ENCODE measurements around the gene JAK3. TPM values are rescaled to one million over a fixed set of nuclear protein-coding genes. Genes with fewer than 3 reads are reported as not detected.
"Not testable (repeated sequence)": the region's sequence is repeated elsewhere in the genome, so short reads cannot be mapped to it uniquely, and the experiment has no call there.

The JAK3 gene
- total and polyA plus RNA-seq, 4 experiments from 2014 or later = 74.6 to 135 (median 114) TPM

GRCh38 chr19:17784201-17785008 is 63.4 kb downstream of the JAK3 start:
- H3K4me1 ChIP-seq (ENCODE audit: insufficient read depth, low read length) = peaks cover 6% of the 10 kb centered on the region
- ChIA-PET CTCF (ENCODE audit: partially characterized antibody) (interaction anchor here (0.9 to 4.6 kb wide), 18 partner anchors 8 to 149 kb away, joined by 3 to 28 read pairs (median 4); partner anchors contain the start of genes B3GNT3, CCDC124, FCHO1 and MAP1S), POLR2A (ENCODE audit: partially characterized antibody) (no interaction called here)
- H3K36me3 ChIP-seq (ENCODE audit: insufficient read depth, low read length) = peaks cover 28% of the 10 kb centered on the region
- peak; percentile 68 to 72 (median 68) for DNase-seq
- H3K27me3 ChIP-seq (ENCODE audit: insufficient read depth, low read length) = no peaks in the 10 kb centered on the region
- no peaks in the 10 kb centered on the region for H3K9me3 ChIP-seq (ENCODE audit: control insufficient read depth in 1 of 2, low read length in 2 of 2)
- H3K4me3 ChIP-seq (ENCODE audit: low read length in 2 of 2) = no peak overlapping the region
- H3K27ac ChIP-seq (ENCODE audit: low read depth, low read length) = no peak overlapping the region
- intact Hi-C loops (cut with micrococcal nuclease) = loop anchor here (1.0 kb wide), 3 partner anchors 66 to 80 kb away; no protein-coding TSS in a partner anchor
- Mint-ChIP-seq H3K36me3 (peaks cover 30 to 48% of the 10 kb centered on the region in 2 donors), H3K27me3 (no peaks in the 10 kb centered on the region), H3K9me3 (peaks cover 0 to 2% (median 0%) of the 10 kb centered on the region in 8 donors), H3K27ac (peak overlapping the region in 6 of 7 donors; percentile 0 to 86 (median 67)), H3K4me3 (peak overlapping the region in 2 of 8 donors; percentile 24 to 49), H3K4me1 (peaks cover 7 to 16% (median 15%) of the 10 kb centered on the region in 4 donors)

DNA sequence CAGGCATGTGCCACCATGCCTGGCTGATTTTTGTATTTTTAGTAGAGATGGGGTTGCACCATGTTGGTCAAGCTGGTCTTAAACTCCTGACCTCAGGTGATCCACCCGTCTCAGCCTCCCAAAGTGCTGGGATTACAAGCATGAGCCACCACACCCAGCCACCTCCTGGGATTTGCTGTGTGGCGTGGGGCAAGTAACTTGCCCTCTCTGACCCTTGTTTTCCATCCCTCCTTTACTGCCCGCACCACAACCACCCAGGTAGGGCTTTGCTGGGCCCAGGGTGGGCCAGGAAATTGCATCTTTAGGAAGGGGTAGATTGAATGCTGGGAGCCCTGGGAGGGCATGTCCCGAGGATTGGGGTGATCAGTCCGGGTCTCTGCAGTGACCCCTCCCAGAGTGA is 64.1 kb downstream of the JAK3 start:
- H3K4me3 Mint-ChIP-seq; H3K9me3 ChIP-seq (ENCODE audit: control insufficient read depth in 1 of 2, low read length in 2 of 2); H3K9me3 Mint-ChIP-seq; H3K27me3 ChIP-seq (ENCODE audit: insufficient read depth, low read length); H3K4me1 ChIP-seq (ENCODE audit: insufficient read depth, low read length); H3K27ac Mint-ChIP-seq; DNase-seq; H3K4me3 ChIP-seq (ENCODE audit: low read length in 2 of 2); H3K27me3 Mint-ChIP-seq; H3K27ac ChIP-seq (ENCODE audit: low read depth, low read length): not testable (repeated sequence)
- ChIA-PET CTCF (ENCODE audit: partially characterized antibody) (interaction anchor here (0.7 to 4.6 kb wide), 17 partner anchors 11 to 177 kb away, joined by 3 to 28 read pairs (median 5); partner anchors contain the start of genes B3GNT3, CCDC124, FCHO1 and JAK3), POLR2A (ENCODE audit: partially characterized antibody) (interaction anchor here (1.6 kb wide), 1 partner anchor 19 kb away, joined by 4 read pairs; no protein-coding TSS in a partner anchor)
- intact Hi-C loops (cut with micrococcal nuclease) = loop anchor here (1.0 kb wide), 3 partner anchors 67 to 79 kb away; no protein-coding TSS in a partner anchor
- peaks cover 29 to 44% of the 10 kb centered on the region in 2 donors for H3K36me3 Mint-ChIP-seq
- H3K36me3 ChIP-seq (ENCODE audit: insufficient read depth, low read length) = peaks cover 28% of the 10 kb centered on the region
- H3K4me1 Mint-ChIP-seq = peaks cover 8 to 13% (median 12%) of the 10 kb centered on the region in 4 donors

DNA sequence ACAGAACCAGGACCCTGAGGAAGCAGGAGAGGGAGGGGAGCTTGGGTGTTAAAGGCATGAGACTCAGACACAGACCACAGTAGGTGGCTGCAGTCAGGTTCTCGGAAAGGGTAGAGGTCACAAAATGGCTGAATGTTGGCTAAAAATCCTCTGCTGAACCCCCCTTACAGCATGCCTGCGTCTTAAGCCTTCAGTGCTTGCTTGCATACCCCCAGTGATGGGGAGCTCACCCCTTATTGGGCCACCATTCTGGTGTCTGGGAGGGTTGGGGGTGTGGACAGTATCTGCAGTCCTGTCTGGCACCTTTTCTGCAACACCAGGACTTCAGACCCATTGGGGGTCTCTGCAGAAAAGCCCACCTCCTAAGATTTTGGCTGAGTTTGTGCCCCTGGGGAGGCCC is 67.0 kb downstream of the JAK3 start:
- Mint-ChIP-seq H3K4me3 (no peak overlapping the region), H3K27me3 (no peaks in the 10 kb centered on the region), H3K27ac (peak overlapping the region in 1 of 7 donors; percentile 12), H3K4me1 (peaks cover 7 to 16% (median 12%) of the 10 kb centered on the region in 4 donors), H3K9me3 (no peaks in the 10 kb centered on the region), H3K36me3 (peaks cover 27 to 41% of the 10 kb centered on the region in 2 donors)
- no peak overlapping the region for H3K27ac ChIP-seq (ENCODE audit: low read depth, low read length)
- peaks cover 31% of the 10 kb centered on the region for H3K36me3 ChIP-seq (ENCODE audit: insufficient read depth, low read length)
- DNase-seq = no peak
- peaks cover 6% of the 10 kb centered on the region for H3K4me1 ChIP-seq (ENCODE audit: insufficient read depth, low read length)
- CTCF ChIA-PET (ENCODE audit: partially characterized antibody) = no interaction called here
- intact Hi-C loops (cut with micrococcal nuclease) = no loop called here
- H3K27me3 ChIP-seq (ENCODE audit: insufficient read depth, low read length) = no peaks in the 10 kb centered on the region
- POLR2A ChIA-PET (ENCODE audit: partially characterized antibody) = interaction anchor here (0.5 to 1.0 kb wide), 2 partner anchors 30 to 488 kb away, joined by 3 to 4 read pairs; partner anchors contain the start of gene FCHO1
- H3K4me3 ChIP-seq (ENCODE audit: low read length in 2 of 2) = no peak overlapping the region
- H3K9me3 ChIP-seq (ENCODE audit: control insufficient read depth in 1 of 2, low read length in 2 of 2) = no peaks in the 10 kb centered on the region

- Histone ChIP-seq H3K36me3 (ENCODE audit: insufficient read depth, low read length) (peaks cover 28% of the 10 kb centered on the region), H3K4me3 (ENCODE audit: low read length in 2 of 2) (no peak overlapping the region), H3K27me3 (ENCODE audit: insufficient read depth, low read length) (no peaks in the 10 kb centered on the region), H3K27ac (ENCODE audit: low read depth, low read length) (no peak overlapping the region), H3K4me1 (ENCODE audit: insufficient read depth, low read length) (peaks cover 4% of the 10 kb centered on the region), H3K9me3 (ENCODE audit: control insufficient read depth in 1 of 2, low read length in 2 of 2) (no peaks in the 10 kb centered on the region)
- Mint-ChIP-seq H3K9me3 (no peaks in the 10 kb centered on the region), H3K27ac (peak overlapping the region in 2 of 7 donors; percentile 56 to 76), H3K4me1 (peaks cover 6 to 14% (median 10%) of the 10 kb centered on the region in 4 donors), H3K36me3 (peaks cover 30 to 49% of the 10 kb centered on the region in 2 donors), H3K27me3 (no peaks in the 10 kb centered on the region), H3K4me3 (no peak overlapping the region)
- DNase-seq = no peak
- ChIA-PET CTCF (ENCODE audit: partially characterized antibody) (interaction anchor here (1.0 to 1.9 kb wide), 2 partner anchors 75 to 76 kb away, joined by 3 to 7 read pairs; no protein-coding TSS in a partner anchor), POLR2A (ENCODE audit: partially characterized antibody) (no interaction called here)
- intact Hi-C loops (cut with micrococcal nuclease) = no loop called here
Observed at GRCh38 chr19:17778968-17779929, 68.5 kb downstream of the JAK3 start.

- Histone ChIP-seq H3K27ac (ENCODE audit: low read depth, low read length) (no peak overlapping the region), H3K27me3 (ENCODE audit: insufficient read depth, low read length) (no peaks in the 10 kb centered on the region), H3K4me3 (ENCODE audit: low read length in 2 of 2) (no peak overlapping the region), H3K36me3 (ENCODE audit: insufficient read depth, low read length) (peaks cover 24% of the 10 kb centered on the region), H3K4me1 (ENCODE audit: insufficient read depth, low read length) (no peaks in the 10 kb centered on the region), H3K9me3 (ENCODE audit: control insufficient read depth in 1 of 2, low read length in 2 of 2) (no peaks in the 10 kb centered on the region)
- H3K36me3 Mint-ChIP-seq = peaks cover 27 to 50% of the 10 kb centered on the region in 2 donors
- no peaks in the 10 kb centered on the region for H3K9me3 Mint-ChIP-seq
- intact Hi-C loops (cut with micrococcal nuclease) = no loop called here
- no peak overlapping the region for H3K4me3 Mint-ChIP-seq
- H3K4me1 Mint-ChIP-seq = peaks cover 3 to 11% (median 6%) of the 10 kb centered on the region in 4 donors
- H3K27me3 Mint-ChIP-seq = no peaks in the 10 kb centered on the region
- H3K27ac Mint-ChIP-seq = no peak overlapping the region
- DNase-seq = no peak
- CTCF ChIA-PET (ENCODE audit: partially characterized antibody) = interaction anchor here (1.9 kb wide), 1 partner anchor 77 kb away, joined by 7 read pairs; no protein-coding TSS in a partner anchor
- POLR2A ChIA-PET (ENCODE audit: partially characterized antibody) = no interaction called here
Observed at GRCh38 chr19:17778251-17778967, 69.4 kb downstream of the JAK3 start.

- ChIA-PET POLR2A (ENCODE audit: partially characterized antibody) (interaction anchor here (0.6 kb wide), 1 partner anchor 70 kb away, joined by 3 read pairs; the partner anchor contains the start of gene JAK3), CTCF (ENCODE audit: partially characterized antibody) (interaction anchor here (1.5 to 1.9 kb wide), 3 partner anchors 11 to 78 kb away, joined by 4 to 7 read pairs (median 4); no protein-coding TSS in a partner anchor)
- H3K4me3 Mint-ChIP-seq; H3K9me3 Mint-ChIP-seq; H3K27ac ChIP-seq (ENCODE audit: low read depth, low read length); H3K9me3 ChIP-seq (ENCODE audit: control insufficient read depth in 1 of 2, low read length in 2 of 2); intact Hi-C loops (cut with micrococcal nuclease); H3K4me1 ChIP-seq (ENCODE audit: insufficient read depth, low read length); DNase-seq; H3K27ac Mint-ChIP-seq; H3K27me3 ChIP-seq (ENCODE audit: insufficient read depth, low read length); H3K27me3 Mint-ChIP-seq; H3K4me3 ChIP-seq (ENCODE audit: low read length in 2 of 2): not testable (repeated sequence)
- Mint-ChIP-seq H3K4me1 (peaks cover 3 to 11% (median 6%) of the 10 kb centered on the region in 4 donors), H3K36me3 (peaks cover 32 to 51% of the 10 kb centered on the region in 2 donors)
- peaks cover 28% of the 10 kb centered on the region for H3K36me3 ChIP-seq (ENCODE audit: insufficient read depth, low read length)
Observed at GRCh38 chr19:17777840-17778239, 69.9 kb downstream of the JAK3 start.

All from CD4-positive, alpha-beta memory T cell (primary cell).